Endothelial cell of umbilical vein (primary cell): ENCODE measurements around the gene CARD14. TPM values are rescaled to one million over a fixed set of nuclear protein-coding genes. Genes with fewer than 3 reads are reported as not detected.

Source experiments
- BruUV-seq: library from RNA; stranded (reverse); fragments of 400-500 nt; replicated peaks from 2 replicates; lab custom pipeline; 2021; lab: Mats Ljungman, UMichigan
- CTCF ChIA-PET: fragments of 300-600, 350-600 bp; sonication (Branson Sonifier 250); formaldehyde crosslinking; loops from one replicate; lab custom pipeline; 2021; ENCODE audit warnings: antibody characterized with exemption, inconsistent platforms; lab: Charles Lee
- POLR2A ChIA-PET: fragments of 300-600, 350-600 bp; sonication (Branson Sonifier 250); formaldehyde crosslinking; loops from one replicate; lab custom pipeline; 2021; ENCODE audit warnings: antibody characterized with exemption, inconsistent platforms; lab: Charles Lee
- DNase-seq: peaks from one replicate; pipeline ENCODE4 v3.0.0-alpha.2; 2011; ENCODE audit warnings: low read depth, low spot score
- FAIRE-seq: peaks from 2 replicates; lab custom pipeline; 2011; peaks lifted over from hg19 to GRCh38; lab: Jason Lieb, UNC
- H2AFZ ChIP-seq: 2 replicates; pipeline ENCODE4 v1.6.0; 2012; ENCODE audit warnings: low read depth, low read length, control low read depth, inconsistent platforms
- H3K27ac ChIP-seq: 2 replicates; pipeline ENCODE4 v1.5.1; 2011; ENCODE audit warnings: low read depth, mild to moderate bottlenecking, control low read depth, low read length, moderate library complexity; ENCODE audit not compliant: insufficient read depth
- H3K27me3 ChIP-seq, 2 experiments: 2 replicates each; pipeline versions ENCODE4 v1.6.0 to v1.6.1; 2011; ENCODE audit warnings: low read length in 2 of 2, mixed read lengths in 1 of 2; ENCODE audit not compliant: control insufficient read depth in 2 of 2, insufficient read depth in 2 of 2
- H3K36me3 ChIP-seq, 2 experiments: 2 replicates in 1 of 2; 3 replicates in 1 of 2; pipeline ENCODE4 v1.5.1; 2011; ENCODE audit warnings: low read length in 2 of 2, mild to moderate bottlenecking in 1 of 2, moderate library complexity in 1 of 2; ENCODE audit not compliant: control insufficient read depth in 2 of 2, insufficient read depth in 2 of 2; ENCODE audit errors: extremely low read depth in 1 of 2
- H3K4me1 ChIP-seq: 3 replicates; pipeline ENCODE4 v1.5.1; 2011; ENCODE audit warnings: mild to moderate bottlenecking, low read length; ENCODE audit not compliant: control insufficient read depth, insufficient read depth; ENCODE audit errors: extremely low read depth
- H3K4me2 ChIP-seq: 2 replicates; pipeline ENCODE4 v1.6.1; 2011; ENCODE audit warnings: low read length, control low read depth, mixed read lengths; ENCODE audit not compliant: insufficient read depth
- H3K4me3 ChIP-seq, 3 experiments: fragments of 200-600 bp in 1 of 3; sonication (generic), shearing (Covaris generic) in 1 of 3; replicated peaks in 1 of 3; 2 replicates each; pipeline ENCODE4 v1.5.1; 2011 to 2016; ENCODE audit warnings: control low read depth in 3 of 3, low read length in 3 of 3, mild to moderate bottlenecking in 2 of 3, inconsistent platforms in 1 of 3, low read depth in 1 of 3, moderate library complexity in 1 of 3; ENCODE audit not compliant: insufficient read depth in 1 of 3
- H3K79me2 ChIP-seq: 2 replicates; pipeline ENCODE4 v1.6.0; 2012; ENCODE audit warnings: low read length, inconsistent platforms; ENCODE audit not compliant: control insufficient read depth, insufficient read depth
- H3K9ac ChIP-seq: replicated peaks from 2 replicates; pipeline ENCODE3; 2011; ENCODE audit warnings: low read length, control low read depth; ENCODE audit not compliant: insufficient read depth; ENCODE audit errors: extremely low read depth
- H3K9me1 ChIP-seq: replicated peaks from 3 replicates; pipeline ENCODE4 v1.6.0; 2011; ENCODE audit warnings: mild to moderate bottlenecking, low read length; ENCODE audit not compliant: control insufficient read depth, insufficient read depth; ENCODE audit errors: extremely low read depth
- H3K9me3 ChIP-seq: replicated peaks from 2 replicates; pipeline ENCODE4 v1.5.1; 2012; ENCODE audit warnings: low read length, inconsistent platforms; ENCODE audit not compliant: control insufficient read depth, insufficient read depth
- H4K20me1 ChIP-seq: replicated peaks from 2 replicates; pipeline ENCODE3; 2011; ENCODE audit warnings: mild to moderate bottlenecking, low read length; ENCODE audit not compliant: control insufficient read depth, insufficient read depth; ENCODE audit errors: extremely low read depth
- FOS ChIP-seq: IDR thresholded peaks from 2 replicates; pipeline ENCODE4 v1.6.1; 2011; ENCODE audit warnings: mild to moderate bottlenecking, low read length, moderate library complexity, borderline replicate concordance; ENCODE audit not compliant: insufficient read depth
- GATA2 ChIP-seq: IDR thresholded peaks from 2 replicates; pipeline ENCODE4 v1.7.0; 2011; ENCODE audit warnings: low read depth, mild to moderate bottlenecking, moderate library complexity, mixed read lengths, low read length; ENCODE audit not compliant: insufficient read length, insufficient read depth
- JUN ChIP-seq: IDR thresholded peaks from 2 replicates; pipeline ENCODE4 v1.6.1; 2011; ENCODE audit warnings: borderline replicate concordance, low read depth; ENCODE audit not compliant: insufficient read length, insufficient read depth
- MYC ChIP-seq: IDR thresholded peaks from one replicate; pipeline ENCODE4 v1.6.1; 2011; ENCODE audit warnings: mild to moderate bottlenecking, low read depth, low read length
- POLR2AphosphoS5 ChIP-seq: IDR thresholded peaks from 2 replicates; pipeline ENCODE4 v1.6.1; 2012; ENCODE audit warnings: low read depth, mild to moderate bottlenecking, control low read depth, low read length, moderate library complexity; ENCODE audit not compliant: insufficient read depth
- dilution Hi-C: fragments of 300-500 bp; cut with MboI; formaldehyde crosslinking; loops from one replicate; pipeline ENCODE4 v1.15.0; 2019; ENCODE audit warnings: low sequenced_read_pairs; ENCODE audit not compliant: extremely low pct_ligation_motif_present
- intact Hi-C: fragments of 100-400 bp; cut with micrococcal nuclease; formaldehyde crosslinking; loops from one replicate; pipeline ENCODE4 v1.10.0; 2022
- polyA plus RNA-seq, 4 experiments: library from polyadenylated mRNA; depleted of rRNA in 3 of 4; stranded (reverse) in 3 of 4; unstranded in 1 of 4; fragments of >200 nt; gene quantifications; 2 replicates each; pipeline versions ENCODE4 v1.2.1 to v1.2.3, GENCODE V29; 2011 to 2012; ENCODE audit warnings: missing spikeins in 1 of 4
- total RNA-seq: library from RNA; stranded (reverse); gene quantifications from 2 replicates; pipeline ENCODE4 v1.2.3, GENCODE V29; 2021
- TF ChIP-seq, protein P1 (sequence below), 2 donors: IDR thresholded peaks; 1 replicate in 1 of 2; 2 replicates in 1 of 2; pipeline ENCODE4 v1.5.1; 2011; ENCODE audit warnings: low read length in 2 of 2, mild to moderate bottlenecking in 2 of 2, moderate library complexity in 2 of 2, control low read depth in 1 of 2, inconsistent platforms in 1 of 2, low read depth in 1 of 2; ENCODE audit not compliant: insufficient read depth in 1 of 2; ENCODE audit errors: extremely low read depth in 1 of 2

Gene CARD14
- total and polyA plus RNA-seq, 2 donors (not counting 3 experiments of a cell fraction or from before 2014, with no cell fraction given): not detected

DNA sequence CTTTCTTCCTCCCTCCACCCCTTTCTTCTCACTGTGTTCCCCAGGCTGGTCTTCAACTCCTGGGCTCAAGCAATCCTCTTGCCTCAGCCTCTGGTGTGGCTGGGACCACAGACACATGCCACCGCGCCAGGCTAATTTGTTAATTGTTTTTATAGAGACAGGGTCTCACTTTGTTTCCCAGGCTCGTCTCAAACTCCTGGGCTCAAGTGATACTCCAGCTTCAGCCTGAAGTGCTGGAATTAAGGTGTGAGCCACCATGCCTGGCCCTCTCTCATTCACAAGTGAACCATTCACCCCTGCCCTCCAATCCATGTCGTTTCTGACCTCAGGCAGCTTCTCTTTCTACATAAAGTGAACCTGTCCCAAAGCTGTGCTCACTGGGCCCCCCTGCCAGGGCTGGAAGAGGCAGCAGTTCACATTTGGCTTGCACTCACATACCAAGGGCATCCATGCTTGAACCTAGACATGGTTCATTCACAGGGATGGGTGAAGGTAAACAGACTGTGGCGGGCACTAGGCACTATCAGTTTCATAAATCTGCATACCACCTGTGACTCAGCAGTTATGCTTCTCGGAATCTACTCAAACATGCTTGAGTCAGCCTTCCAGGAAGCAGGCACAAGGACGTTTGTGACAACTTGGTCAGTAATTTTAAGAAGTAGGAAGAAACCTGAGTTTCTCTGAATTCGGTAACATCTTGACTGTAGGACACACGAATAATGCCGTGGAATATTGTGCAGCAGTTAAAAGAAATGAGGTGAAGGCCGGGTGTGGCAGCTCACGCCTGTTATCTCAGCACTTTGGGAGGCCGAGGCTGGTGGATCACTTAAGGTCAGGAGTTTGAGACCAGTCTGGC, 84.8 kb downstream of the CARD14 start:
- H3K79me2 ChIP-seq: no peaks in the 10 kb centered on the region
- H3K9me3 ChIP-seq: no peaks in the 10 kb centered on the region
- peak overlapping the region; percentile 47 for H3K4me2 ChIP-seq
- no peaks in the 10 kb centered on the region for H3K27me3 ChIP-seq
- dilution Hi-C loops (no loop called here), intact Hi-C loops (no loop called here)
- H4K20me1 ChIP-seq: no peaks in the 10 kb centered on the region
- peak overlapping the region; percentile 93 for H3K27ac ChIP-seq
- peak; percentile 90 for TF ChIP-seq POLR2AphosphoS5
- TF ChIP-seq GATA2: peak; percentile 98
- peak; percentile 84 for TF ChIP-seq FOS
- TF ChIP-seq, protein P1, sequence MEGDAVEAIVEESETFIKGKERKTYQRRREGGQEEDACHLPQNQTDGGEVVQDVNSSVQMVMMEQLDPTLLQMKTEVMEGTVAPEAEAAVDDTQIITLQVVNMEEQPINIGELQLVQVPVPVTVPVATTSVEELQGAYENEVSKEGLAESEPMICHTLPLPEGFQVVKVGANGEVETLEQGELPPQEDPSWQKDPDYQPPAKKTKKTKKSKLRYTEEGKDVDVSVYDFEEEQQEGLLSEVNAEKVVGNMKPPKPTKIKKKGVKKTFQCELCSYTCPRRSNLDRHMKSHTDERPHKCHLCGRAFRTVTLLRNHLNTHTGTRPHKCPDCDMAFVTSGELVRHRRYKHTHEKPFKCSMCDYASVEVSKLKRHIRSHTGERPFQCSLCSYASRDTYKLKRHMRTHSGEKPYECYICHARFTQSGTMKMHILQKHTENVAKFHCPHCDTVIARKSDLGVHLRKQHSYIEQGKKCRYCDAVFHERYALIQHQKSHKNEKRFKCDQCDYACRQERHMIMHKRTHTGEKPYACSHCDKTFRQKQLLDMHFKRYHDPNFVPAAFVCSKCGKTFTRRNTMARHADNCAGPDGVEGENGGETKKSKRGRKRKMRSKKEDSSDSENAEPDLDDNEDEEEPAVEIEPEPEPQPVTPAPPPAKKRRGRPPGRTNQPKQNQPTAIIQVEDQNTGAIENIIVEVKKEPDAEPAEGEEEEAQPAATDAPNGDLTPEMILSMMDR (IDR thresholded peaks at IDR 0.05; ENCODE audit: extremely low read depth in 1 of 2, insufficient read depth in 1 of 2, low read depth in 1 of 2, low read length in 2 of 2): no peak
- peak; percentile 80 for TF ChIP-seq JUN
- TF ChIP-seq MYC: no peak
- peak overlapping the region; percentile 28 for H3K9ac ChIP-seq
- peak overlapping the region; percentile 53 for H2AFZ ChIP-seq
- peak; percentile 83 for DNase-seq
- no peak overlapping the region for H3K4me3 ChIP-seq
- ChIA-PET CTCF (interaction anchor here (0.7 to 1.4 kb wide), 4 partner anchors 17 to 34 kb away, joined by 3 read pairs; partner anchors contain the start of genes SGSH and SLC26A11), POLR2A (no interaction called here)
- peaks cover 0 to 2% of the 10 kb centered on the region in 2 experiments for H3K36me3 ChIP-seq
- H3K4me1 ChIP-seq: peaks cover 20% of the 10 kb centered on the region
- H3K9me1 ChIP-seq: no peaks in the 10 kb centered on the region
- no TSS peak for BruUV-seq
- FAIRE-seq: peak; percentile 99
